IPS-15b (cell line): ENCODE results near the gene G3BP2.

ENCODE experiments used
- H3K27me3 ChIP-seq: one replicate; pipeline ENCODE4 v1.6.1; 2013; ENCODE audit warnings: low read length; ENCODE audit not compliant: control insufficient read depth, insufficient read depth
- H3K36me3 ChIP-seq: one replicate; pipeline ENCODE4 v1.6.1; 2013; ENCODE audit warnings: low read length; ENCODE audit not compliant: control insufficient read depth, insufficient read depth
- H3K4me1 ChIP-seq: one replicate; pipeline ENCODE4 v1.6.1; 2013; ENCODE audit warnings: mild to moderate bottlenecking, low read length; ENCODE audit not compliant: control insufficient read depth, insufficient read depth
- H3K4me3 ChIP-seq: one replicate; pipeline ENCODE4 v1.5.1; 2013; ENCODE audit warnings: low read depth, low read length
- H3K9ac ChIP-seq: one replicate; pipeline ENCODE4 v1.6.1; 2013; ENCODE audit warnings: low read depth, mild to moderate bottlenecking, low read length
- H3K9me3 ChIP-seq: one replicate; pipeline ENCODE4 v1.6.1; 2013; ENCODE audit warnings: mild to moderate bottlenecking, low read length; ENCODE audit not compliant: control insufficient read depth, insufficient read depth

The G3BP2 gene

GRCh38 chr4:75593393-75593792, 79.8 kb downstream of the G3BP2 start:
- Histone ChIP-seq H3K9ac (no peak overlapping the region), H3K4me3 (no peak overlapping the region), H3K27me3 (no peaks in the 10 kb centered on the region), H3K4me1 (no peaks in the 10 kb centered on the region), H3K36me3 (no peaks in the 10 kb centered on the region), H3K9me3 (no peaks in the 10 kb centered on the region)
